Measurements from ENCODE around the gene C9orf153.

C9orf153 gene

DNA sequence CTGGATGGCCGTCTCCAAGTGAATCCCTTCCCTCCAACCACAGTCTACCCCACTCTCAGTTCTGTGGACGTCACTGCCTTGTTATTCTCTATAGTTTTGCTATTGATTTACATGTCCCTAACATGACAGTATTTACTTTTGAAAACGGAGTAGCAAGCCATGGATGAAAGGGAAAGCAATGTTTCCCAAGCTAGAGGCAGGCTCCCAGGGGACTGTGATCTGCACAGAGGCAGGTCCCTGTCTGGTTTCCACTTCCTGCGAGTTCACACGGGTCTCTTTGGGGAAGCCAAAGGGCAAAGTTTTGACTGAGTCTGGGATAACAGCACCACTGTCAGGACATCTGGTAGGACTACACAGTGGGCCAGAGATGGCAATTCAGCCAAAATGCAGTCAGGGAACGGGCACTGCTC is 12.7 kb downstream of the C9orf153 start:
- no peak overlapping the region for H3K27ac ChIP-seq (ENCODE audit: low read depth, low read length)
- H3K9ac ChIP-seq (ENCODE audit: low read length in 5 of 5) = peak overlapping the region in 1 of 5 donors; percentile 3
- H3K4me1 ChIP-seq (ENCODE audit: control insufficient read depth in 5 of 5, insufficient read depth in 5 of 5, low read length in 5 of 5) = peaks cover 5 to 20% (median 15%) of the 10 kb centered on the region in 5 donors
- H3K4me3 ChIP-seq (ENCODE audit: low read depth in 1 of 5, low read length in 5 of 5) = peak overlapping the region; percentile 16 to 67 (median 49)
- no peaks in the 10 kb centered on the region for H3K27me3 ChIP-seq (ENCODE audit: control insufficient read depth in 5 of 5, insufficient read depth in 4 of 5, low read length in 5 of 5)
- H3K36me3 ChIP-seq (ENCODE audit: control insufficient read depth in 5 of 5, insufficient read depth in 5 of 5, low read length in 5 of 5) = no peaks in the 10 kb centered on the region
- H3K9me3 ChIP-seq (ENCODE audit: control insufficient read depth in 5 of 5, low read length in 5 of 5) = no peaks in the 10 kb centered on the region

DNA sequence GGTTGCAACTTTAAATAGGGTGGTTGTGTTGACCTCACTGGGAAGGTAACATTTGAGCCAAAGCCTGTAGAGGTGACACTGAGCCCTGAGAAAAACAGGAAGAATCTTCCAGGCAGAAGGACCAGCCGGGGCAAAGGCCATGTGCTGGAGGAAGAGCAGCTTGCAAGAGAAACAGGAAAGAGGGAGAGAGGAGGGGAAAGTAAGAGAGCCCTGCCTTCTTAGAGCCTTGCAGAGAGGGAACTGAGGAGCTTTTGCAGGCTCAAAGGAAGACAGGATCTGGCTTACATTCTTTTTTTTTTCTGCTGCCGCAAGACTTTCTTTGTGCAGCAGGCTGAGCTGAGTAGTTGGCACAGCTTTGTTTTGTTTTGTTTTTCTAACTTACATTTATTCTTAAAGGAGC is 17.4 kb downstream of the C9orf153 start:
- Histone ChIP-seq H3K4me3 (ENCODE audit: low read depth in 1 of 5, low read length in 5 of 5) (no peak overlapping the region), H3K4me1 (ENCODE audit: control insufficient read depth in 5 of 5, insufficient read depth in 5 of 5, low read length in 5 of 5) (peaks cover 5 to 18% (median 15%) of the 10 kb centered on the region in 5 donors), H3K36me3 (ENCODE audit: control insufficient read depth in 5 of 5, insufficient read depth in 5 of 5, low read length in 5 of 5) (no peaks in the 10 kb centered on the region), H3K27ac (ENCODE audit: low read depth, low read length) (no peak overlapping the region), H3K9ac (ENCODE audit: low read length in 5 of 5) (no peak overlapping the region), H3K27me3 (ENCODE audit: control insufficient read depth in 5 of 5, insufficient read depth in 4 of 5, low read length in 5 of 5) (no peaks in the 10 kb centered on the region), H3K9me3 (ENCODE audit: control insufficient read depth in 5 of 5, low read length in 5 of 5) (no peaks in the 10 kb centered on the region)

DNA sequence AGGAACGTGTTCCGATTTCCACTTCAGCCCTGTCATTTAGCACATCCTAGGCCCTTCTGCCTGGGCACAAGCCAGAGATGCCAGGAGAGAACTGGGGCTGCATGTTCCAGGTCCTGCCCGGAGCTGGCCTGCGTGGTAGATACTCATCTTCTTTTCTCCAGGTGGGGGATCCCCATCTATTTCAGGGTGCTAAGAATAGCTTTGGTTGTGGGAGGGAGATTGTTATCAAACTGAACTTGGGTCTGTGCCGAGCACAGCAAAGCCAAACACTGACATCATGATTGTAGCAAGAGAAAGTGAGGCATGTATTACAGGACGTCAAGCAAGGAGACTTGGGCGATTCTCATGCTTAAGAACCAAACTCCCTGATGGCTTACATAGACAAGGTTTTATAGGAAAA is 18.2 kb downstream of the C9orf153 start:
- H3K27ac ChIP-seq (ENCODE audit: low read depth, low read length) = no peak overlapping the region
- no peak overlapping the region for H3K9ac ChIP-seq (ENCODE audit: low read length in 5 of 5)
- H3K4me3 ChIP-seq (ENCODE audit: low read depth in 1 of 5, low read length in 5 of 5) = no peak overlapping the region
- no peaks in the 10 kb centered on the region for H3K9me3 ChIP-seq (ENCODE audit: control insufficient read depth in 5 of 5, low read length in 5 of 5)
- peaks cover 0 to 11% (median 7%) of the 10 kb centered on the region in 5 donors for H3K4me1 ChIP-seq (ENCODE audit: control insufficient read depth in 5 of 5, insufficient read depth in 5 of 5, low read length in 5 of 5)
- no peaks in the 10 kb centered on the region for H3K36me3 ChIP-seq (ENCODE audit: control insufficient read depth in 5 of 5, insufficient read depth in 5 of 5, low read length in 5 of 5)
- H3K27me3 ChIP-seq (ENCODE audit: control insufficient read depth in 5 of 5, insufficient read depth in 4 of 5, low read length in 5 of 5) = no peaks in the 10 kb centered on the region

DNA sequence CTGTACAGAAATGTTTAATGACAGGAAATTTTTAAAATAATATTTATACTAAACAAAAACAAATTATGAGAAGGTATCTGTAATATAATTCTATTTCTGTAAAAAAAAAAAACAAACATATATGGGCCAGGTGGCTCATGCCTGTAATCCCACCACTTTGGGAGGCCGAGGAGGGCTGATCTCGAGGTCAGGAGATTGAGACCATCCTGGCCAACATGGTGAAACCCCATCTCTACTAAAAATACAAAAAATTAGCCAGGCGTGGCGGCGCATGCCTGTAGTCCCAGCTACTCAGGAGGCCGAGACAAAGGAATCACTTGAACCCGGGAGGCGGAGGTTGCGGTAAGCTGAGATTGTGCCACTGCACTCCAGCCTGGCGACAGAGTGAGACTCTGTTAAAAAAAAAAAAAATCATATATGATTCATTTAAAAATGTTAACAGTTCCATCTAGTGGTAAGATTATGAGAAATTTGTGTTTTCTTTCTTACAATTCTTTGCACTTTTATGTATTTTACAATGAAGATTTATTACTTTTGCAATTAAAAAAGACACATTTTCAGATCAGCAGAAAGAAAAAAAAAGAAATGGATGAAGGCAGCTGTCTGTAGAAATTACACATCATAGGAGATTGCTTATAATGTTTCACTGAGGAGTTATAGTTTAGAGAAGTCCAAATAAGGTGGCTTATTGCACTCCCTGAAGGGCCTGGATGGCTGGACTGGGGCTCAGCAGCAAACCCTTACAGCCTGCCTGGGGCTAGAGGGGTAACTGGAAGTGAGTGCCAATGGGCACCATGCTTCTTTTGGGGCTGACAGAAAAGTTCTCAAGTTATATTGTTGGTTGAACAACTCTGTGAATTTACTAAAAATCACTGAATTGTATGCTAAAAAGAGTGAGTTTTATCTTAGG is 20.3 kb downstream of the C9orf153 start:
- Histone ChIP-seq H3K4me1 (ENCODE audit: control insufficient read depth in 5 of 5, insufficient read depth in 5 of 5, low read length in 5 of 5) (peaks cover 0 to 19% (median 10%) of the 10 kb centered on the region in 5 donors), H3K4me3 (ENCODE audit: low read depth in 1 of 5, low read length in 5 of 5) (no peak overlapping the region), H3K27me3 (ENCODE audit: control insufficient read depth in 5 of 5, insufficient read depth in 4 of 5, low read length in 5 of 5) (no peaks in the 10 kb centered on the region), H3K36me3 (ENCODE audit: control insufficient read depth in 5 of 5, insufficient read depth in 5 of 5, low read length in 5 of 5) (no peaks in the 10 kb centered on the region), H3K9me3 (ENCODE audit: control insufficient read depth in 5 of 5, low read length in 5 of 5) (no peaks in the 10 kb centered on the region), H3K27ac (ENCODE audit: low read depth, low read length) (no peak overlapping the region), H3K9ac (ENCODE audit: low read length in 5 of 5) (peak overlapping the region in 1 of 5 donors; percentile 18)

DNA sequence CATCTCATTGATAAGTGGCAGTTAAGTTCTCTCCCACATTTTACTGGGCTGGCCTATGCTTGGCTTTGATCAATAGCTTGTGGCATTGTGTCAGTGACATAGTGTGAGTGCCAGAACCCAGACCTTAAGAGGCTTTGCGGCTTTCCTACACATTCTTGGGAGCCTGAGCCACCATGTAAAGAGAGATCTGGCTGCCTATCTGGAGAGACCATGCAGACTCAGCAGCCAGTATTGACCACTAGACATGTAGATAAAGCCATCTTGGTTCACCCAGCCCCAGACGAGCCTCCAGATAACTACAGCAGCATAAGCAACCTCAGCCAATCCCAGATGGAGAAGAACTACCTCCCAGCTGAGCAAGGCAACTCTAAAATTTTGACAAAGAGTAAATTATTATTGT is 28.6 kb downstream of the C9orf153 start:
- Histone ChIP-seq H3K9ac (ENCODE audit: low read length in 5 of 5) (no peak overlapping the region), H3K27ac (ENCODE audit: low read depth, low read length) (no peak overlapping the region)

DNA sequence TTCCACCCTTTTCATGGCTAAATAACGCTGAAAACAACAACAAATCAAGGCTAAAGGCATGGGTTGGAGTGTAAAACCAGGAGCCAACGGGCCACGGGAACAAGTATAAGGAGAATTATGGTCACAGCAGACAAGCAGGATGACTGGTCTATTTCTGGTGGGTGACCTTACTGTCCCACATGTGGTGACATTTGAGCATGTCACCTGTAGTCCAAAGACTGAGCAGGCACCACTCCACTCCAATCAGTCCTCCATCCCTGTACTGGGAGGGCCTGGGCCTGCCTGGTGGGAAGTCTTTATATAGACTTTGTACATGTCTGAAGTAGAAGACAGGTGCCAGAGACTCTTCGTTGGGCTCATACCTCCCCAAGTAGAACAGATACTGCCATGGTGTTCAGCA is 36.8 kb downstream of the C9orf153 start:
- no peaks in the 10 kb centered on the region for H3K27me3 ChIP-seq (ENCODE audit: control insufficient read depth in 5 of 5, insufficient read depth in 4 of 5, low read length in 5 of 5)
- H3K4me1 ChIP-seq (ENCODE audit: control insufficient read depth in 5 of 5, insufficient read depth in 5 of 5, low read length in 5 of 5) = peaks cover 0 to 10% (median 0%) of the 10 kb centered on the region in 5 donors
- no peak overlapping the region for H3K27ac ChIP-seq (ENCODE audit: low read depth, low read length)
- no peak overlapping the region for H3K9ac ChIP-seq (ENCODE audit: low read length in 5 of 5)
- H3K4me3 ChIP-seq (ENCODE audit: low read depth in 1 of 5, low read length in 5 of 5) = no peak overlapping the region
- H3K9me3 ChIP-seq (ENCODE audit: control insufficient read depth in 5 of 5, low read length in 5 of 5) = no peaks in the 10 kb centered on the region
- H3K36me3 ChIP-seq (ENCODE audit: control insufficient read depth in 5 of 5, insufficient read depth in 5 of 5, low read length in 5 of 5) = no peaks in the 10 kb centered on the region

More for the DNA sequence above, 28.6 kb downstream of the C9orf153 start:
- no peaks in the 10 kb centered on the region for H3K9me3 ChIP-seq (ENCODE audit: control insufficient read depth in 5 of 5, low read length in 5 of 5)
- no peaks in the 10 kb centered on the region for H3K27me3 ChIP-seq (ENCODE audit: control insufficient read depth in 5 of 5, insufficient read depth in 4 of 5, low read length in 5 of 5)
- no peaks in the 10 kb centered on the region for H3K36me3 ChIP-seq (ENCODE audit: control insufficient read depth in 5 of 5, insufficient read depth in 5 of 5, low read length in 5 of 5)
- peaks cover 0 to 19% (median 10%) of the 10 kb centered on the region in 5 donors for H3K4me1 ChIP-seq (ENCODE audit: control insufficient read depth in 5 of 5, insufficient read depth in 5 of 5, low read length in 5 of 5)
- no peak overlapping the region for H3K4me3 ChIP-seq (ENCODE audit: low read depth in 1 of 5, low read length in 5 of 5)

DNA sequence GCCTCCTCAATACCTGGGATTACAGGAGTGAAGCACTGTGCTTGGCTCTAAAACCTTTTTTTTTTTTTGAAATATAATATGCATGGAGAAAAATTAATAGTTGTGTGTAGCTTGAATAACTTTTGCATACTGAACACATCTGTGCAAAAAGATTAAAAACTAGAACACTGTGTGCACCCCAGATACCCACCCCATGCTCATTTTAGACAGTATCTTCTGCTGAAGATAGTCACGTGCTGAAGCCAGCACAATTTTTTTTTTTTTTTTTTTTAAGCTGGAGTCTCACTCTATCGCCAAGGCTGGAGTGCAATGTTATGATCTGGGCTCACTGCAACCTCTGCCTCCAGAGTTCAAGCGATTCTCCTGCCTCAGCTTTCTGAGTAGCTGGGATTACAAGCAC is 39.9 kb downstream of the C9orf153 start:
- H3K4me1 ChIP-seq (ENCODE audit: control insufficient read depth in 5 of 5, insufficient read depth in 5 of 5, low read length in 5 of 5) = peaks cover 0 to 3% (median 0%) of the 10 kb centered on the region in 5 donors
- H3K27me3 ChIP-seq (ENCODE audit: control insufficient read depth in 5 of 5, insufficient read depth in 4 of 5, low read length in 5 of 5) = no peaks in the 10 kb centered on the region
- H3K27ac ChIP-seq (ENCODE audit: low read depth, low read length) = no peak overlapping the region
- H3K4me3 ChIP-seq (ENCODE audit: low read depth in 1 of 5, low read length in 5 of 5) = no peak overlapping the region
- H3K36me3 ChIP-seq (ENCODE audit: control insufficient read depth in 5 of 5, insufficient read depth in 5 of 5, low read length in 5 of 5) = no peaks in the 10 kb centered on the region
- H3K9me3 ChIP-seq (ENCODE audit: control insufficient read depth in 5 of 5, low read length in 5 of 5) = no peaks in the 10 kb centered on the region
- no peak overlapping the region for H3K9ac ChIP-seq (ENCODE audit: low read length in 5 of 5)

DNA sequence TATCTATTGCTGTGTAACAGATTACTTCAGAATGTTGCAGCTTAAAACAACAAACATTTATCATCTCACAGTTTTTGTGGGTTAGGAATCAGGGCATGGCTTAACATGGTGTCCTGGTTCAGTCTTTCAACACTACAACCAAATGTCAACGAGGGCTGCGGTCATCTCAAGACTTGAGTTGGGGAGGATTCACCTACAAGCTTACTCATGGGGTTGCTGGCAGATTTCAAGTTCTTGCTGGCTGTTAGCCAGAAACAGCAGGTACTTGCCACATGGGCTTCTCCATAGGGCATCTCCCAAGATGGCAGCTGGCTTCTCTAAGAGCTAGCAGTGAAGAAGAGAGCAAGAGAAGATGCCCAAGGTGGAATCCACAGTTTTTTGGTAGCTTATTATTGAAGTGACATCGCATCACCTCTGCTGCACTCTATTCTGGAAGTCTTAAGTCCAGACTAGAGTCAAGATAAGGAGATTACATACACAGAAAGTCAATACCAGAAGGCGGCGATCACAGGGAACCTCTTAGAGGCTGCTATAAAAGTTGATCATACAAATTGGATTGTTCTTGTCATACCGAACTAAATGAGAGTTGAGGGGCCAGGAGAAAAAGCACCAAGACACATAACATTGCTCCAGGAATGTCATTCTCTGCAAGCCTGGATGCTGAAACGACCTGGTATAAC is 42.2 kb downstream of the C9orf153 start:
- Histone ChIP-seq H3K9ac (ENCODE audit: low read length in 5 of 5) (no peak overlapping the region), H3K9me3 (ENCODE audit: control insufficient read depth in 5 of 5, low read length in 5 of 5) (no peaks in the 10 kb centered on the region), H3K27me3 (ENCODE audit: control insufficient read depth in 5 of 5, insufficient read depth in 4 of 5, low read length in 5 of 5) (no peaks in the 10 kb centered on the region), H3K4me1 (ENCODE audit: control insufficient read depth in 5 of 5, insufficient read depth in 5 of 5, low read length in 5 of 5) (peaks cover 0 to 3% (median 0%) of the 10 kb centered on the region in 5 donors), H3K27ac (ENCODE audit: low read depth, low read length) (no peak overlapping the region), H3K4me3 (ENCODE audit: low read depth in 1 of 5, low read length in 5 of 5) (no peak overlapping the region), H3K36me3 (ENCODE audit: control insufficient read depth in 5 of 5, insufficient read depth in 5 of 5, low read length in 5 of 5) (no peaks in the 10 kb centered on the region)

DNA sequence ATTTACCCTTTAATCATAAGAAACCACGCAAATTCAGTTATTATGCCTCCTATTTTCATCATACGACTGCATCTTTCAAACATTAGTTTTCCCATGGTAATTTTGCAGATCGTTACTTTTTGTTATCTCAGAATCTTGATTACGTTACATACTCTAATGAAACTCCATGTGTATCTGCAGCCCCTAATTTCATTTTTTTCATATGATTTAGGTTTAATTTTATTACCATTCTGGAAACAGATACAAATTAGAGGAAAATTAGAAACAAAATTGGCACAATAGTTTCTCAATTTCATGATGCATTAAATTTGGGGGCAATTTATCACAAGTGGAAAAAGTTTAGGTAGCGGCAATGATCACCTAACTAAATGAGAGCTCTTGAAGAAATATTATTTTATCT is 52.3 kb downstream of the C9orf153 start:
- Histone ChIP-seq H3K4me3 (ENCODE audit: low read depth in 1 of 5, low read length in 5 of 5) (no peak overlapping the region), H3K27me3 (ENCODE audit: control insufficient read depth in 5 of 5, insufficient read depth in 4 of 5, low read length in 5 of 5) (no peaks in the 10 kb centered on the region), H3K9ac (ENCODE audit: low read length in 5 of 5) (no peak overlapping the region), H3K4me1 (ENCODE audit: control insufficient read depth in 5 of 5, insufficient read depth in 5 of 5, low read length in 5 of 5) (no peaks in the 10 kb centered on the region), H3K9me3 (ENCODE audit: control insufficient read depth in 5 of 5, low read length in 5 of 5) (no peaks in the 10 kb centered on the region), H3K27ac (ENCODE audit: low read depth, low read length) (no peak overlapping the region), H3K36me3 (ENCODE audit: control insufficient read depth in 5 of 5, insufficient read depth in 5 of 5, low read length in 5 of 5) (no peaks in the 10 kb centered on the region)

DNA sequence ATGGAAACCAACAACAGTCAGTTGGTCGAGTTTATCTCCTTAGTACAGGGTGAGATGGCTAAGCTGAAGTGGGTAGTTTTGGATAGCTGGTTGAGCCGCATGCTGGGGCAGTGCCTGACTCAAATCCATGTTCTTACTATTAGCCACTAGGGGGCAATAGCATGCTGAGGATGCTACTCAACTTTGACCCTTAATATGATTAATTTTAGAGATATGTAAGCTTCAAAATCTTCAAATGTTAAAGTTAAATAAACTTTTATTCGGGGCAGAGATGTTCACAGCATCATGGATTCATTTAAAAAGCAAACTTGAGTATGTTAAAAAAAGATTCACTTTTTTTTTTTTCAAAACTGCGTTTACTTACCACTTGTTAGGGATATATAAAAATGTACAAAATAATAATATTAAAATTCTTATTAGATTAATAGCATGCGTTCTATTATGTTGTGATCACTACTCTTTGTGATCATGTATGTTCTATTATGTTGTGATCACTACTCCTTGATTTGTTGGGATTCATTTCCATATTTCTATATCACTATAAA is 57.0 kb downstream of the C9orf153 start:
- H3K9me3 ChIP-seq (ENCODE audit: control insufficient read depth in 5 of 5, low read length in 5 of 5) = no peaks in the 10 kb centered on the region
- no peaks in the 10 kb centered on the region for H3K36me3 ChIP-seq (ENCODE audit: control insufficient read depth in 5 of 5, insufficient read depth in 5 of 5, low read length in 5 of 5)
- no peaks in the 10 kb centered on the region for H3K4me1 ChIP-seq (ENCODE audit: control insufficient read depth in 5 of 5, insufficient read depth in 5 of 5, low read length in 5 of 5)
- no peak overlapping the region for H3K9ac ChIP-seq (ENCODE audit: low read length in 5 of 5)
- H3K4me3 ChIP-seq (ENCODE audit: low read depth in 1 of 5, low read length in 5 of 5) = no peak overlapping the region
- no peaks in the 10 kb centered on the region for H3K27me3 ChIP-seq (ENCODE audit: control insufficient read depth in 5 of 5, insufficient read depth in 4 of 5, low read length in 5 of 5)
- H3K27ac ChIP-seq (ENCODE audit: low read depth, low read length) = no peak overlapping the region
